OCI-LY3 (cell line): ENCODE measurements around the gene ANKRD49.

Experiments used
- EZH2phosphoT487 ChIP-seq: fragments of 200-600 bp; shearing (Covaris generic); IDR thresholded peaks from 2 replicates; pipeline ENCODE4 v1.6.1; 2018; ENCODE audit warnings: antibody characterized with exemption, mixed run types, low read depth
- TF ChIP-seq, protein P1 (sequence below): fragments of 200-600, 300-600 bp; sonication (generic); IDR thresholded peaks from 2 replicates; pipeline ENCODE4 v1.5.1; 2014; ENCODE audit warnings: antibody characterized with exemption, low read length, low read depth

DNA sequence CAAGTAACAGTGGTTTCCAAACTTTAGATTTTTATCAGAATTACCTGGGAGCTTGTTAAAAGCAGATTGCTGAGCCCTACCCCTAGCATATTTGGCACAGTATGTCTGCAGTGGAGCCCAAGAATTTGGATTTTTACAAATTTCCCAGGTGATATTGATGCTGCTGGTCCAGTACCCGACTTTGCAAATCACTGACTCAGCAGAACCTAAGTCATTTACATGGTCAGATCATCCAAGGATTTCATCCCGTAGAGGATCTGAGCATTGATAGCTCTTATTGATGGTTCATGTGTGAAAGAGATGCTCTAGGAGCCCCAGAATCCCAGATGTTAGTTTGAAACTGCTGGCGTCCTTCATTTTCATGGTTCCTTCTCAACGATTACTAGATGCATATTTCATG is 24.5 kb downstream of the ANKRD49 start:
- TF ChIP-seq, protein P1, sequence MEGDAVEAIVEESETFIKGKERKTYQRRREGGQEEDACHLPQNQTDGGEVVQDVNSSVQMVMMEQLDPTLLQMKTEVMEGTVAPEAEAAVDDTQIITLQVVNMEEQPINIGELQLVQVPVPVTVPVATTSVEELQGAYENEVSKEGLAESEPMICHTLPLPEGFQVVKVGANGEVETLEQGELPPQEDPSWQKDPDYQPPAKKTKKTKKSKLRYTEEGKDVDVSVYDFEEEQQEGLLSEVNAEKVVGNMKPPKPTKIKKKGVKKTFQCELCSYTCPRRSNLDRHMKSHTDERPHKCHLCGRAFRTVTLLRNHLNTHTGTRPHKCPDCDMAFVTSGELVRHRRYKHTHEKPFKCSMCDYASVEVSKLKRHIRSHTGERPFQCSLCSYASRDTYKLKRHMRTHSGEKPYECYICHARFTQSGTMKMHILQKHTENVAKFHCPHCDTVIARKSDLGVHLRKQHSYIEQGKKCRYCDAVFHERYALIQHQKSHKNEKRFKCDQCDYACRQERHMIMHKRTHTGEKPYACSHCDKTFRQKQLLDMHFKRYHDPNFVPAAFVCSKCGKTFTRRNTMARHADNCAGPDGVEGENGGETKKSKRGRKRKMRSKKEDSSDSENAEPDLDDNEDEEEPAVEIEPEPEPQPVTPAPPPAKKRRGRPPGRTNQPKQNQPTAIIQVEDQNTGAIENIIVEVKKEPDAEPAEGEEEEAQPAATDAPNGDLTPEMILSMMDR: no peak
- TF ChIP-seq EZH2phosphoT487: no peak
